ENCODE data around the gene JPH4.
"Not testable (repeated sequence)": the region's sequence is repeated elsewhere in the genome, so short reads cannot be mapped to it uniquely, and the experiment has no call there.

JPH4 gene

DNA sequence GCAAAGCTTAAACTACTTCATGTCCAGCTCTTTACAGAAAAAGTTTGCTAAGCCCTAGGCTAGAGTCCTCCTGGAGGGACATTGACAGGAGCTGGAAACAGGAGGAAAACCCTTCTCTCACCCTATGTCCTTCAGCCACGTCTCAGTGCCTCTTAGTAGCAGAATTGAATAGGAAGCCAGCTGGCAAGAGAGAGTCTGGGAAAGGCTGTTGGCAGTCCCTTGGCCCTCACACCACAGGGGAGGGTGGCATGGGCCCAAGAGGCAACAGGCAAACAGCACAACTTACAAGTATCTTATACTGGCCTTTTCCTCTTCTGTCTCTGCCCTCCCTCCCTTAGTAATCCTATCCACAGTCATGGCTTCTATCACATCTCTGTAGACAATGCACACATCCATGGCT is 29.9 kb upstream of the JPH4 start:
- DNase-seq, result no peak

DNA sequence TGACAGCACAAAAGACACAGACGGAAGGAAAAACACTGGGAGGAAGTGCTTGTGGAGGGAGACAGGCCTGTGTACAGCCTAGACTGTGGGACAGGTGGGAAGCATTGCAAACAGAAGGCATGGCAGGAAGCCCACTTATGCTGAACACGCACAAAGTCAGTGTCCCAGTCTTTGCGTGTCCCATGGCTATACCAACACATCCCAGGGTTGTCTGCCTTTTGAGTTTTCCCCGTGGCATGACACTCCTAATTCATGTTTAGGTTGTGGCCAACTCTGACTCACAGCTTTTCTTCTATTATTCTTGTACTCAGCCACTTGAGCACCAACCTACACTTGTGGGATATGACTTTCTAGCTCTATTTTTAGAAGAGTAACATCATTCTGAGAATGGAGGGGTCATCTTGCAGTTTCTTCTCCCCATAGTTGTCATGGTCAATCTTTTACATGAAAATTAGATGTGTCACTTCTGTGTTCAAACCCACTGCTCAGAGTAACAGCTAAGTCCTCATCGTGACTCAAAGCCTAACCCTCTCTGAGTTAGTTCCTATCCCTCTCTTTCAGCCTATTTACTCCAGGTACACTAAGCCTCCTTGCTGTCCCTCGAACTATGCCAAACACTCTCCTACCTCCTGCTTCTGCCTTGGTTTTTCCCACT is 27.5 kb upstream of the JPH4 start:
- no peak for DNase-seq

DNA sequence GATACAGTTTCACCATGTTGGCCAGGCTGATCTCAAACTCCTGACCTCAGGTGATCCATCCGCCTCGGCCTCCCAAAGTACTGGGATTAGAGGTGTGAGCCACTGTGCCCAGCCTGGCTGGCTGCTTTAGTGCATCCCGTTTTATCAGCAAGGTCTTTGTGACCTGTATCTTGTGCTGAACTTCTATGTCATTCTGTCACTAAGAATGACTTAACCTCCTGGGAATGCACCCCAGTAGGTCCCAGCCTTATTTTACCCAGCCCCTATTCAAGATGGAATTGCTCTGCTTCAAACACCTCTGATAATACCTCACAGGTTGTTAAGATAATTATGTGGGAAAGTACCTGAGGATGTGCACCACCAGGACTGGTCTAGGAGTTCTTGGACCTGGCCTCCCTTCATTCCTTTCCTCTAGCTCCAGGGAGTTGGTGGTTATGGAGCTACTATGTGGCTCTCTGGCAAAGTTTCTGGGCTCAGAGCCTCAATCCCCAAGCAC is 26.1 kb upstream of the JPH4 start:
- DNase-seq, result no peak

DNA sequence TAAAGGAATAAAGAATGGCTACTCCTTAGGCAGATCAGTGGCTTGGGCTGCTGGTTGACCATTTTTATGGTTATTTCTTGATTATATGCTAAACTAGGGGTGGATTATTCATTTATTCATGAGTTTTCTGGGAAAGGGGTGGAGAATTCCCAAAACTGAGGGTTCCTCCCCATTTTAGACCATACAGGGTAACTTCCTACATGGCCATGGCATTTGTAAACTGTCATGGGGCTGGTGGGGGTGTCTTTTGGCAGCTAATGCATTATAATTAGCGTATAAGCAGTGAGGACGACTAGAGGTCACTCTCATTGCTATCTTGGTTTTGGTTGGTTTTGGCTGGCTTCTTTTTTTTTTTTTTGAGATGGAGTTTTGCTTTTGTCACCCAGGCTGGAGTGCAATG is 25.6 kb upstream of the JPH4 start:
- DNase-seq, result no peak

DNA sequence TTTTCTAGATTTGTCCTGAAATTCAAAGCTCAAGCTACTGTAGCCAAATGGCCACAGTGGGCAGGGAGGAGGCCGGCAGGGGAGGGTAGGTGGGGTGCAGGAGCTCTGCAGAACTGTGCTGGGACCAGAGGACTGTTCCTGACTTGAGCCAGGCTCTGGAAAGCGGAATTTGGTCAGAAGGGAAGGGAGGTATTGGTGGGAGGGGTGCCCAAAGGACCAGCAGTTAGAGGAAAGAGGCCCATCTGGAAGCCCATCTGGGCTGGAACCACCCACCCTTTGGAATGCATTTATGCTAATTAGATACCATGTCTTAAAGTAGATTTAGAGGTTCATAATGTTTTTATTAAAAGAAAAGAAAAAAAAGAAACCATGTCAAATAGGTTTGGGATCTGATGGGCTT is 24.5 kb upstream of the JPH4 start:
- DNase-seq, result no peak

DNA sequence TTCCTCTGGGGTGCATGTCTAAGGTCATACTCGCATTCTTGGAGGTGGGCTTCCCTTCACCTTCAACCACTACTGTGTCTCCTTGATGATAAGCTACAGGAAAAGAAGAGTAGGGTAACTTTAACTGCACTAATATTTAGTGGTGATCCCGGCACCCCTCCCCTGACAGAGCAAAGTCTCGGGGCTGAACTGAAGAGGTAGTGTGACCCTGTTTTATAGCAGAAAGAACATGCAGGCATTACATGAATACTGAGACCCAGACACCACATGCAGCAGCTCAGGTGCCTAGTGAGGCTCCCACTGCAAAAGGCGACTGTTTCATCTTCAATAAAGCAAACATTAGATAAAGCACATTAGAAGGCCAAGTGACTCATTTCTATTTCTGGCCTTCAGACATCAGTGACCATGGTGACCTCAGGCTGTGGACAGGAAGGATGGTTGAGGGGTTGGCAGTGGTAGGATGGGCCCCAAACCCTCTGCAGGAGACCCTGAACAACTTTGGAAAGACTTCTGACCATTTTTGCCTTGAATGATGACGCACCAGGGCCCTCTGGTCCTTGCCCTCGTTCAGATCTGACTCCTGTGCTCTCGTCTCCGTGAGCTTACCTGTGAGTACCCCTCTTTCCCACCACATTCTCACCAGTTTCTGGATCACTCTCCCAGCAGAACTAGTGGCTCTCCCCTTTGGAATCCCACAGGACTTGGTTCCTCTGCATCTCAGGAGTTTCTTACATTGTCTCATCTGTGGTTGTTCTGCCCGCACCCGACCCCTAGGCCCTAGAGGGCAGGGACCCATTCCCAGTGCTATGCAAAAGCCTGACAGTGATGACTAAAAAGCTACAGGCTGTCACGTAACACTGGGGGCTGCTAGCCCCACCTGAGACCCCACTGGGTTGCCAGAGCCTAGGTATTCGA is 23.8 kb upstream of the JPH4 start:
- no peak for DNase-seq

DNA sequence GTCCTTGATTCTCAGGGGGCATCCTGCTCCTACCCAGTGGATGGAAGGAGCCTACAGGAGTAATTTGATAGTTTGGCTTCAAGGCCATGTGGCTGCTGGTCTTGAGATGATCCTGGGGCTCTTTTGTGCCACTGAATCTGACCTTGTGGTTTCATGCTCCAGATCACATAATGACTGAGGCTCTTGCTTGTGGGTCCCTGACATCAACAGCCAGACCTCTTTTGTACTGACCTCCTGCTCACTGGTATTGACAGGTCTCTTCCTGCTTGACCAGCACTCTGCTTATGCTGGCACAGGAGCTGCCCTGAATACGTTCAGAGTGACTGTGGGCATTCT is 23.2 kb upstream of the JPH4 start:
- DNase-seq, result no peak

DNA sequence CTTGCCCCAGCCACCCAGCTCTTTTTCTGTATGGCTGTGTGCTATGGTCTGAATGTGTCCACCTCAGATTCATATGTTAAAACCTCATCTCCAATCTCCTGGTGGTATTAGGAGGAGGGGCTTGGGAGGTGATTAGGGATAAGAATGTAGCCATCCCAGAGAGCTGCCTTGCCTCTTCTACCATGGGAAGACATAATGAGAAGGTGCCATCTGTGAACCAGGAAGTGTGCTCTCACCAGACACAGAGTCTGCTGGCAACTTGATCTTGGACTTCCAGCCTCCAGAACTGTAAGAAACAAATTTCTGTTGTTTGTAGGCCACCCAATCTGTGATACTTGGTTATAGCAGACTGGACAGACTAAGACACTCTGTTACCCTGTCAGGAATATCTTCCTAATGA is 22.8 kb upstream of the JPH4 start:
- DNase-seq, result no peak

DNA sequence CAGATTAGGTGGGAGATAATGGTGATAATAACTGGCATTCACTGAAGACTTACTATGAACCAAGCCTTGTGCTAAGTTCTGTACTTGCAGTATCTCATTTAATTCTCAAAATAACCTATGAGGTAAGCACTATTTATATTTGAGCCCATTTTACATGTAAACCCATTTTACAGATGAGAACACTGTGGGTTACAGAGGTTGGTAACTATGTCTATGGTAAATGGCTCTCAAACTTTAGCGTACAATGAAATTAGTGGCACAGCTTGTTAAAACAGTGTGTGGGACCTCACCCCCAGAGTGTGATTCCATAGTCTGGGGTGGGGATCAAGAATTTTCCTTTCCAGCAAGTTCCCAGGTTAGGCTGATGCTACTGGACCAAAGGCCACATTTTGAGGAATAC is 22.2 kb upstream of the JPH4 start:
- no peak for DNase-seq

DNA sequence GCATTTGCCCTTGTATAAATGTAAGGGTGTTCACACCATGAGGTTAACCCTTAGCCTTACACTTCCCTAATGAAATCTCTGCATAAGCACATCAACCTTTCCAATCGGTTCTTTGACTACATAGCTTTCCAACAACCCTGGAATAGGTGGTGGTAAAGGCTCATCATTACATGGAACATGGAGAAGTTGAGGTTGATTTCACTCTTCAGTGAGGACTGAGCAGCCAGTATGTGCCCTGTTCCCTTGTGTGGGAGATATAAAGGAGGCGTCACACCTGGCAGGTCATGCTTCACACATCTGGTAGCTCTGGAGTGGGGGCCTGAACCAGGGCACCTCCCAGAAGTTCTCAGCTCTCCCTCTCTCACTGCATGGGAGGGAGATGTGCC is 21.7 kb upstream of the JPH4 start:
- DNase-seq, result no peak

DNA sequence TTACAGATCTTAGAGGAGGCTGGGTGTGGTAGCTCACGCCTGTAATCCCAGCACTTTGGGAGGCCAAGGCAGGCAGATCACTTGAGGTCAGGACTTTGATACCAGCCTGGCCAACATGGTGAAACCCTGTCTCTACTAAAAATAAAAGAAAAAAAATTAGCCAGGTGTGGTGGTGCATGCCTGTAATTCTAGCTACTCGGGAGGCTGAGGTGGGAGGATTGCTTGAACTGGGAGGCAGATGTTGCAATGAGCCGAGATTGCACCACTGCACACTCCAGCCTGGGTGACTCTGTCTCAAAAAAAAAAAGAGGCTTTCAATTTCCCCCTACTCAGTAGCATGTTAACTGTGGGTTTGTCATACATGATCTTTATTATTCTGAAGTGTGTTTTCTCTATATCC is 15.6 kb upstream of the JPH4 start:
- DNase-seq, result not testable (repeated sequence)

DNA sequence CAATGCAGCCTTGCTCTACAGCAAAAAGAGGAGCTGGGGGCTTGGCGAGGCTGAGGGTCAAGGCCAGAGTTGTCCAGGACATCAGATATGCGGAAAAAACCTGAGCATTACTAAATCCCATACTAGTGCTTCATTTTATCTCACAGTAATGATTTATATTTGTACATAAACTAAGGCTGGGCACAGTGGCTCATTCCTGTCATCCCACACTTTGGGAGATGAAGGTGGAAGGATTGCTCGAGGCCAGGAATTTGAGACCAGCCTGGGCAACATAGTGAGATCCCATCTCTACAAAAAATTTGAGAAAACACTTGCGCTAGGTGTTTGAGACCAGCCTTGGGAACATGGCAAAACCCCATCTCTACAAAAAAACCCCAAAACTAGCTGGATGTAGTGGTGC is 11.6 kb upstream of the JPH4 start:
- no peak for DNase-seq

DNA sequence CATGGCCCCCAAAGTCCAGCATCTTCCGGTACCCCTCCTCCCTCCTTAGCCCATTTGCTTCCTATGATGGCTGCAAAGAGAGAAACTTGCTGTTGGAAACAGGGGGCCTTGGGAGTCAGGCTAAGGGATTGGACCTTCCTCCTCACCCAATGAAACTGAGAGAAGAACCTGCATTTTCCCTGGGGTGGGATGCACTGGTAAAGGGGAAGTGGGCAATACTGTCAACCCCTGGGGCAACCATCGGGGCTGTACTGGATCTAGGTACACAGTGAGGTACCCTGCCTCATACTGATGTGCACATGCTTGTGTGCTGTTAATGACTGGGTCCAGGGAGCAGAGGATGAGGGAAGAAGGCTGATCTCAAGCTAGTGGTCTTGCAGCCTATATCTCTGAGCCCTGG is 11.0 kb upstream of the JPH4 start:
- DNase-seq, result no peak

DNA sequence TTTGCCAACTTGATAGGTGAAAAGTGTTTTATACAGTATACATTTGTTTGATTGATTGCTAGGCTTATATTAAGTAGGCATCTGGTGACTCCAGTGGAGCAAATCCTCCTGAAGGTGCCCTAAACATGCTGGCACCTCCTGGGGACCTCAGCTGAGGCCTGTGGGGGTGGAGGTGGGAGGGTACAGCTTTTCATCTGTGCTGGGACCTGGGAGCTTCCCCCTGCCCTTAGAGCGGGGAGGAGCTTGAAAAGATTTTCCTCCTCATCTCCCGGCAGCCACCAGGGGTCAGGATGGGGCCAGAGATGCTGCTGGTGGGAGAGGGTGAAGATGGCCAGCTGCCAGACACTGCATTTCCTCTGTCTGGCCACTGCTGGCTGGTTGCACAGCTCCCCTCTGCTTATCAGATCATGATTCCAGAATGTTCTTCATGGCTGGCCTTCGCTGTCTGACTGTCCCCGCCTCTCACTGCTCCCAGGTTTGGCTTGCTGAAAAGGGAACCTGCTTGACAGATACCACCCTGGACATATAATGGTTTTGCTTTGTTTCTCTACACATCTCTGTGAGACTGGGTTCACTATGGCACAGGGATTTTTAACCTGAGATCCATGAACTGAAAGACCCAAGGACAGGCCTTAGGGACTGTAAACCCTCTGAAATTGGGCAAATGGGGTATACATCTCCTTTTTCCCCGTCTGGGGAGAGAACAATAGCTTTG is 10.5 kb upstream of the JPH4 start:
- peak; percentile 56 for DNase-seq

DNA sequence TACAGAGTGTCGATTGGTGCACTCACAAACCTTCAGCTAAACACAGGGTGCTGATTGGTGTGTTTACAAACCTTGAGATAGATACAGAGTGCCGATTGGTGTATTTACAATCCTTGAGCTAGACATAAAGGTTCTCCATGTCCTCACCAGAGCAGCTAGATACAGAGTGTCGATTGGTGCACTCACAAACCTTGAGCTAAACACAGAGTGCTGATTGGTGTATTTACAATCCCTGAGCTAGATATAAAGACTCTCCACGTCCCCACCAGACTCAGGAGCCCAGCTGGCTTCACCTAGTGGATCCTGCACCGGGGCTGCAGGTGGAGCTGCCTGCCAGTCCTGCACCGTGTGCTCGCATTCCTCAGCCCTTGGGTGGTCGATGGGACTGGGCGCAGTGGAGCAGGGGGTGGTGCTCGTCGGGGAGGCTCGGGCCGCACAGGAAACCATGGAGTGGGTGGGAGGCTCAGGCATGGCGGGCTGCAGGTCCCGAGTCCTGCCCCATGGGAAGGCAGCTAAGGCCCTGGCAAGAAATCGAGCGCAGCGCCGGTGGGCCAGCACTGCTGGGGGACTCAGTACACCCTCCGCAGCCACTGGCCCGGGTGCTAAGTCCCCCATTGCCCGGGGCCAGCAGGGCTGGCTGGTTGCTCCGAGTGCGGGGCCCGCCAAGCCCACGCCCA is 6.1 kb upstream of the JPH4 start:
- DNase-seq, result not testable (repeated sequence)

DNA sequence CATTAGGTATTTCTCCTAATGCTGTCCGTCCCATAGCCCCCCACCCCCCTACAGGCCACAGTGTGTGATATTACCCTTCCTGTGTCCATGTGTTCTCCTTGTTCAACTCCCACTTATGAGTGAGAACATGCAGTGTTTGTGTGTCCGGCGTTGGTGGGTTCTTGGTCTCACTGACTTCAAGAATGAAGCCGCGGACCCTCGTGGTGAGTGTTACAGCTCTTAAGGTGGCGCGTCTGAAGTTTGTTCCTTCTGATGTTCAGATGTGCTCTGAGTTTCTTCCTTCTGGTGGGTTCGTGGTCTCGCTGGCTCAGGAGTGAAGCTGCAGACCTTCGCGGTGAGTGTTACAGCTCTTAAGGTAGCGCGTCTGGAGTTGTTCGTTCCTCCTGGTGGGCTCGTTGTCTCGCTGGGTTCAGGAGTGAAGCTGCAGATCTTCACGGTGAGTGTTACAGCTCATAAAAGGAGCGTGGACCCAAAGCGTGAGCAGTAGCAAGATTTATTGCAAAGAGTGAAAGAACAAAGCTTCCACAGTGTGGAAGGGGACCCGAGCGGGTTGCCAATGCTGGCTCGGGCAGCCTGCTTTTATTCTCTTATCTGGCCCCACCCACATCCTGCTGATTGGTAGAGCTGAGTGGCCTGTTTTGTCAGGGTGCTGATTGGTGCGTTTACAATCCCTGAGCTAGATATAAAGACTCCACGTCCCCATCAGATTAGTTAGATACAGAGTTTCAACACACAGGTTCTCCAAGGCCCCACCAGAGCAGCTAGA is 5.4 kb upstream of the JPH4 start:
- DNase-seq, result not testable (repeated sequence)

DNA sequence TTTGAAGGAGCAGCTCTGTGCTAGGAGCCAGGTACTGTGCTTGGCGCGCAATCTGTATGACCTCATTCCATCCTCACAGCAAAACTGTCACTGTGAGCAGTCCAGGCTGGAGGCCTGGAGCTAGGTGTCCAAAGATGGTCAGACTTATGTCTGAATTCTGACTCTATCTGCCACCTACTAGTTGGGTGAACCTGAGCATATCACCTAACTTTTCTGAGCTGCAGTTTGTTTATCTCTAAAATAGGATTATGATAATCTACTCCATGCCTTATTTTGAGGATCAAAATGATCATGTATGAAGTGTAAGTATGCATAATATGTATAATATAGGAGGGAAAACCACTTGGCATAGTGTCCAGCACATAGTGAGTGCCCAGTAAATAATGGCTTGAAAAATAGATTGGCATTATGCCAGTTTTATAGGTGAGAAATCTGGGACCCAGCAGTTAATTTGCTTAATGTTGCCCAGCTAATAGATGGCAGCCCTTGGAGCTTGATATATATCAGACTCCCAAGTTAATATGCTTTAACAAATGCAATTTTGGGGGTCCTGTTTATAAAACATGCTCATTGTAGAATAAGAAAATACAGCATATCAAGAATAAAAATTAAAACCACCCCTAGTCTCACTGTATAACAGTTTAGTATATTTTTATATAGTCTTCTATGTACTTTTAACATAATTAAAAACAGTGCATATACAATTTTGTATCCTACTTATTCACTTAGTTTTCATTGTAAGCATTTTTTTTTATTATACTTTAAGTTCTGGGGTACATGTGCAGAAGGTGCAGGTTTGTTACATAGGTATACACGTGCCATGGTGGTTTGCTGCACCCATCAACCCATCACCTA is 4.5 kb upstream of the JPH4 start:
- DNase-seq, result no peak

DNA sequence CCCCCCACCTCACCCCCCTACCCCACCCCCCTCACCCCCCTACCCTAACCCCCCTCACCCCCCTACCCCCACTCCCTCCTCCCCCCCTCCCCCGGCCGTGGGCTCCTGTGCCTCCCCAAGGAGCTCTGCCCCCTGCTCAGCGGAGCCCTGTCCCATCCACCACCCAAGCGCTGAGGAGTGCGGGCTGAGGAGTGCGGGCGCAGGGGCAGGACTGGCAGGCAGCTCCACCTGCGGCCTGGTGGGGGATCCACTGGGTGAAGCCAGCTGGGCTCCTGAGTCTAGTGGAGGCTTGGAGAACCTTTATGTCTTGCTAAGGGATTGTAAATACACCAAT is 2.3 kb upstream of the JPH4 start:
- no peak for DNase-seq

DNA sequence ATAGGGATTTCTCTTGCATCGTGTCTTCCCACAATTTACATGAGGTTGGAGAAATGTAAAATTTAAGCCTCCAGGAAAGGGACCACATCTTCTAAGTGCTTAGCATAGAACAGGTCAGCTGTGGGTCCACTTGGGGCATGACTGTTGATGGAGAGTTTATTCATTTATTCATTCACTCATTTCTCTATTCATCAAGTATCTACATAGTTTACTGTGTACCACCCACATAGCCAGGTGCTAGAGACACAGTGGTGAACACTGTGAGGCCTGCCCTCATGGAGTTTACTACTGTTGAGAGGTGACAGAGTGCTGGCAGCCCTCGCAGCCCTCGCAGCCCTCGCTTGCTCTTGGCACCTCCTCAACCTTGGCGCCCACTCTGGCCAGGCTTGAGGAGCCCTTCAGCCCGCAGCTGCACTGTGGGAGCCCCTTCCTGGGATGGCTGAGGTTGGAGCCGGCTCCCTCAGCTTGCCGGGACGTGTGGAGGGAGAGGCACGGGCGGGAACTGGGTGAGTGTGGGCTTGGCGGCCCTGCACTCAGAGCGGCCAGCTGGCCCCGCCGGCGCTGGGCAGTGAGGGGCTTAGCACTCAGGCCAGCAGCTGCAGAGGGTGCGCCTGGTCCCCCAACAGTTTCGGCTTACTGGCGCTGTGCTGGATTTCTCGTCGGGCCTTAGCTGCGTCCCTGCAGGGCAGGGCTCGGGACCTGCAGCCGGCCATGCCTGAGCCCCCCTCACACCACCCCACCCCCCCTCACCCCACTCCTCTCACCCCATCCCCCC is 1.7 kb upstream of the JPH4 start:
- DNase-seq, result no peak

DNA sequence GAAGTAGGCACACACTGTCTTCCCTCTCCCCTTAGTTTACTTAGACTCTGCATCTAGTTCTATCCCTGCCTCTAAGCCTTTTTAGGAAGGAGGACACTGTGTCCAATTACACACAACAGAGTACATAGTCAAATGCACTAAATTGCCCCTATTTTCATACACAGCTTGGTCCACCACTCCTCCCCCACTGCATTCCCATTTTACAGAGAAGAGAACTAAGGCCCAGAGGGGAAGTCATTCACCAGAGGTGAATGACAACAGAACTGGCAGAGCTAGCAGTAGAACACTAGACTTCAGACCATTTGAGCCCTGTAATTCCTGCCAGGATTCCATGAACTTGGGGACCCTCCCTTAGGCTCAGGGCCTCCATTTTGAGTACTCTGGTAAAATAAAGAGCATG is 1.1 kb upstream of the JPH4 start:
- no peak for DNase-seq

DNA sequence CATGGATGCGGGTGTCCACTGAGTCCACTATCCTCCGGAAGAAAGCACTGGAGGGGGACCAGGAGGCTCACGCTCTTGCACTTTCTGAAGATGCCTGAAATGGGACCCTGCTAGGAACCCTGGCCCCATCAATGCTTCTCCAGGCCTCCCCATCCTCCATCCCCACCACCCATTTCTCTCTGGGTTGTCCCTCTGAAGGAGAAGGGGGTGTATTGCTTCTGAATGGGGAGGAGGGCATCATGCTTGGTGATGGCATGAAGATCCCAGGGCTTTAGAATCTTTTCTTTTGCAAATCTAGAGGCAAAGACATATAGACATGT is 681 bp upstream of the JPH4 start:
- no peak for DNase-seq

All from NCI-H1048 (cell line).